Measurements from ENCODE around the gene AZGP1.

- TF ChIP-seq CTCF (IDR thresholded peaks at IDR 0.05) (no peak), NFATC4 (CRISPR knock-in tag; IDR thresholded peaks at IDR 0.05) (no peak), PRDM15 (CRISPR knock-in tag; IDR thresholded peaks at IDR 0.05) (no peak), USF2 (CRISPR knock-in tag; IDR thresholded peaks at IDR 0.05) (no peak), MLX (CRISPR knock-in tag; IDR thresholded peaks at IDR 0.05) (no peak), ZNF416 (CRISPR knock-in tag; IDR thresholded peaks at IDR 0.05) (no peak), ZNF121 (CRISPR knock-in tag; IDR thresholded peaks at IDR 0.05) (no peak), ZBTB43 (CRISPR knock-in tag; IDR thresholded peaks at IDR 0.05) (no peak), CBFB (CRISPR knock-in tag; IDR thresholded peaks at IDR 0.05; ENCODE audit: low read depth) (no peak), FOXP1 (CRISPR knock-in tag; IDR thresholded peaks at IDR 0.05; ENCODE audit: borderline replicate concordance) (no peak), GRHL2 (CRISPR knock-in tag; IDR thresholded peaks at IDR 0.05; ENCODE audit: insufficient replicate concordance, severe bottlenecking) (no peak), MYBL2 (CRISPR knock-in tag; IDR thresholded peaks at IDR 0.05) (no peak)
Observed at GRCh38 chr7:99994819-99995218, 19.0 kb upstream of the AZGP1 start.

Data from WTC11 (cell line).